A673 (cell line): Measurements from ENCODE around the gene IQUB. TPM values are rescaled to one million over a fixed set of nuclear protein-coding genes. Genes with fewer than 3 reads are reported as not detected.

Experiments used
- BruUV-seq: library from RNA; stranded (reverse); fragments of 400-500 nt; replicated peaks from 2 replicates; lab custom pipeline; 2021; lab: Mats Ljungman, UMichigan
- CTCF ChIA-PET: fragments of 300-600 bp; sonication (Branson Sonifier 250); formaldehyde crosslinking; loops from one replicate; lab custom pipeline; 2022; ENCODE audit warnings: antibody characterized with exemption; lab: Charles Lee
- POLR2A ChIA-PET: fragments of 300-600 bp; sonication (Branson Sonifier 250); formaldehyde crosslinking; loops from one replicate; lab custom pipeline; 2022; ENCODE audit warnings: antibody characterized with exemption; ENCODE audit not compliant: low non-redundant PET; lab: Charles Lee
- DNase-seq: peaks from one replicate; pipeline ENCODE4 v3.0.0-alpha.2; 2015; ENCODE audit warnings: low spot score
- H3K27ac ChIP-seq: fragments of 200-600 bp; sonication (generic); 2 replicates; pipeline ENCODE4 v1.5.1; 2016; ENCODE audit warnings: mixed run types, low read depth, mild to moderate bottlenecking, mixed read lengths, antibody characterized with exemption, low read length; ENCODE audit not compliant: poor library complexity, severe bottlenecking
- H3K27me3 ChIP-seq: fragments of 200-600 bp; sonication (generic); replicated peaks from 2 replicates; pipeline ENCODE4 v1.6.1; 2017; ENCODE audit warnings: mixed run types, low read depth, mild to moderate bottlenecking, mixed read lengths, antibody characterized with exemption, low read length; ENCODE audit not compliant: insufficient read depth, poor library complexity
- H3K36me3 ChIP-seq: fragments of 200-600 bp; sonication (generic); 2 replicates; pipeline ENCODE4 v1.6.1; 2016; ENCODE audit warnings: mixed run types, mild to moderate bottlenecking, mixed read lengths, antibody characterized with exemption, low read length; ENCODE audit not compliant: insufficient read depth, poor library complexity, severe bottlenecking
- H3K4me1 ChIP-seq: fragments of 200-600 bp; sonication (generic); 2 replicates; pipeline ENCODE4 v1.6.1; 2017; ENCODE audit warnings: mixed run types, mild to moderate bottlenecking, mixed read lengths, antibody characterized with exemption, low read length; ENCODE audit not compliant: insufficient read depth, poor library complexity, severe bottlenecking
- H3K4me3 ChIP-seq: fragments of 200-600 bp; sonication (generic); 2 replicates; pipeline ENCODE4 v1.5.1; 2016; ENCODE audit warnings: low read depth, mixed run types, mild to moderate bottlenecking, mixed read lengths, low read length; ENCODE audit not compliant: poor library complexity, severe bottlenecking
- H3K9me3 ChIP-seq: fragments of 200-600 bp; sonication (generic); 2 replicates; pipeline ENCODE4 v1.6.1; 2016; ENCODE audit warnings: mixed run types, low read depth, mild to moderate bottlenecking, mixed read lengths, antibody characterized with exemption, low read length; ENCODE audit not compliant: poor library complexity, severe bottlenecking
- CTCF ChIP-seq: fragments of 300-800, 200-600 bp; sonication (generic); conservative IDR thresholded peaks from 2 replicates; pipeline ENCODE4 v1.5.1; 2017; ENCODE audit warnings: low read depth, mild to moderate bottlenecking, antibody characterized with exemption, low read length, moderate library complexity, mixed read lengths
- EZH2 ChIP-seq: fragments of 200-600 bp; sonication (generic); IDR thresholded peaks from 2 replicates; pipeline ENCODE4 v1.6.1; 2017; ENCODE audit warnings: borderline replicate concordance, low read depth, mild to moderate bottlenecking, mixed read lengths, antibody characterized with exemption, low read length; ENCODE audit not compliant: poor library complexity, severe bottlenecking
- intact Hi-C: fragments of 100-400 bp; cut with micrococcal nuclease; formaldehyde crosslinking; loops from one replicate; pipeline ENCODE4 v1.10.0; 2022; ENCODE audit not compliant: unreplicated experiment
- total RNA-seq: library from RNA; stranded (reverse); gene quantifications from 2 replicates; pipeline ENCODE4 v1.2.3, GENCODE V29; 2021

The IQUB gene
- total RNA-seq, 1 experiment from 2014 or later: 0.62 TPM

GRCh38 chr7:123463890-123464289 lies 70.5 kb downstream of the IQUB start:
- POLR2A ChIA-PET: no interaction called here
- Histone ChIP-seq H3K9me3 (no peaks in the 10 kb centered on the region), H3K4me1 (no peaks in the 10 kb centered on the region), H3K4me3 (no peak overlapping the region), H3K27me3 (no peaks in the 10 kb centered on the region), H3K27ac (no peak overlapping the region), H3K36me3 (no peaks in the 10 kb centered on the region)
- CTCF ChIA-PET: no interaction called here
- no peak for DNase-seq
- BruUV-seq: no TSS peak
- TF ChIP-seq EZH2: no peak
- TF ChIP-seq CTCF: no peak
- intact Hi-C loops: no loop called here

- TF ChIP-seq CTCF (no peak), EZH2 (no peak)
- no peaks in the 10 kb centered on the region for H3K27me3 ChIP-seq
- no peaks in the 10 kb centered on the region for H3K9me3 ChIP-seq
- no peak overlapping the region for H3K27ac ChIP-seq
- H3K36me3 ChIP-seq: no peaks in the 10 kb centered on the region
- no peak overlapping the region for H3K4me3 ChIP-seq
- ChIA-PET CTCF (no interaction called here), POLR2A (no interaction called here)
- DNase-seq: no peak
- intact Hi-C loops: no loop called here
- BruUV-seq: no TSS peak
- no peaks in the 10 kb centered on the region for H3K4me1 ChIP-seq
Observed at GRCh38 chr7:123460616-123461015, 73.8 kb downstream of the IQUB start.

- DNase-seq: no peak
- no TSS peak for BruUV-seq
Observed at GRCh38 chr7:123455965-123456470, 78.4 kb downstream of the IQUB start.

More at GRCh38 chr7:123455965-123456470, 78.4 kb downstream of the IQUB start:
- intact Hi-C loops: no loop called here
- H3K9me3 ChIP-seq: no peaks in the 10 kb centered on the region
- ChIA-PET CTCF (no interaction called here), POLR2A (no interaction called here)
- no peak overlapping the region for H3K27ac ChIP-seq
- no peaks in the 10 kb centered on the region for H3K36me3 ChIP-seq
- H3K4me3 ChIP-seq: no peak overlapping the region
- H3K27me3 ChIP-seq: no peaks in the 10 kb centered on the region
- TF ChIP-seq EZH2 (no peak), CTCF (no peak)
- no peaks in the 10 kb centered on the region for H3K4me1 ChIP-seq
